ENCODE measurements around the gene ENPP6. TPM values are rescaled to one million over a fixed set of nuclear protein-coding genes. Genes with fewer than 3 reads are reported as not detected.

Gene ENPP6
- polyA plus RNA-seq, 1 of the 3 experiments (the other 2 are of a cell fraction) = not detected

- no peak for TF ChIP-seq EP300 (IDR thresholded peaks at IDR 0.05; ENCODE audit: borderline replicate concordance in 1 of 2, low read depth in 1 of 2, low read length in 1 of 2)
Measured at GRCh38 chr4:184191267-184191666, 26.4 kb downstream of the ENPP6 start (continued).

- ChIA-PET POLR2A (no interaction called here), CTCF (no interaction called here)
- Histone ChIP-seq H3K4me2 (no peak overlapping the region), H3K9me2 (no peaks in the 10 kb centered on the region), H3K4me1 (ENCODE audit: control insufficient read depth in 1 of 2, insufficient read depth in 2 of 2, low read depth in 1 of 2, low read length in 1 of 2) (peaks cover 0 to 4% of the 10 kb centered on the region in 2 experiments; a peak in 1 of 4 replicates), H3K79me2 (ENCODE audit: insufficient read depth) (no peaks in the 10 kb centered on the region), H4K20me1 (ENCODE audit: insufficient read depth) (no peaks in the 10 kb centered on the region), H3K9ac (no peak overlapping the region), H2AFZ (ENCODE audit: low read depth) (no peak overlapping the region), H3K4me3 (ENCODE audit: low read depth in 2 of 2, low read length in 1 of 2) (no peak overlapping the region), H3F3A (replicated peaks; ENCODE audit: insufficient read depth) (no peaks in the 10 kb centered on the region), H3K9me3 (no peaks in the 10 kb centered on the region), H3K36me3 (replicated peaks in 1 of 2; ENCODE audit: control insufficient read depth in 1 of 2, insufficient read depth in 2 of 2, low read length in 1 of 2) (no peaks in the 10 kb centered on the region), H3K27ac (ENCODE audit: low read depth in 2 of 2, low read length in 1 of 2) (no peak overlapping the region), H3K27me3 (ENCODE audit: insufficient read depth) (no peaks in the 10 kb centered on the region)
- 60% methylated on average over 4 of the region's 4 CpGs for WGBS (ENCODE audit: low lambda C conversion rate)
- TF ChIP-seq CTCF (IDR thresholded peaks at IDR 0.05) (no peak), TCF12 (IDR thresholded peaks at IDR 0.05) (no peak)
- no peak for DNase-seq
Measured at GRCh38 chr4:184190711-184191110, 27.0 kb downstream of the ENPP6 start.

GRCh38 chr4:184189966-184190365 is 27.7 kb downstream of the ENPP6 start:
- Histone ChIP-seq H4K20me1 (ENCODE audit: insufficient read depth) (no peaks in the 10 kb centered on the region), H3K36me3 (replicated peaks in 1 of 2; ENCODE audit: control insufficient read depth in 1 of 2, insufficient read depth in 2 of 2, low read length in 1 of 2) (no peaks in the 10 kb centered on the region), H3K27me3 (ENCODE audit: insufficient read depth) (no peaks in the 10 kb centered on the region), H3K9me3 (no peaks in the 10 kb centered on the region), H3F3A (replicated peaks; ENCODE audit: insufficient read depth) (no peaks in the 10 kb centered on the region), H2AFZ (ENCODE audit: low read depth) (no peak overlapping the region), H3K9me2 (no peaks in the 10 kb centered on the region), H3K4me1 (ENCODE audit: control insufficient read depth in 1 of 2, insufficient read depth in 2 of 2, low read depth in 1 of 2, low read length in 1 of 2) (peaks cover 0 to 4% of the 10 kb centered on the region in 2 experiments; a peak in 1 of 4 replicates), H3K4me3 (ENCODE audit: low read depth in 2 of 2, low read length in 1 of 2) (no peak overlapping the region), H3K4me2 (no peak overlapping the region), H3K9ac (no peak overlapping the region), H3K27ac (ENCODE audit: low read depth in 2 of 2, low read length in 1 of 2) (no peak overlapping the region), H3K79me2 (ENCODE audit: insufficient read depth) (no peaks in the 10 kb centered on the region)
- ChIA-PET POLR2A (interaction anchor here (0.5 kb wide), 1 partner anchor 90 kb away, joined by 3 read pairs; no protein-coding TSS in a partner anchor), CTCF (no interaction called here)
- WGBS (ENCODE audit: low lambda C conversion rate) = 67% methylated on average over 4 of the region's 4 CpGs
- DNase-seq = no peak
- no peak for TF ChIP-seq ELF1 (IDR thresholded peaks at IDR 0.05)
- no peak for TF ChIP-seq FOSL2 (IDR thresholded peaks at IDR 0.05; ENCODE audit: borderline replicate concordance, low read depth)
- no peak for TF ChIP-seq TEAD4 (IDR thresholded peaks at IDR 0.05; ENCODE audit: borderline replicate concordance, insufficient read depth)

Data from SK-N-SH (cell line).